ELR (cell line): ENCODE data around the gene RNU1-3.
"Not testable (repeated sequence)": the region's sequence is repeated elsewhere in the genome, so short reads cannot be mapped to it uniquely, and the experiment has no call there.

ENCODE experiments used
- DNase-seq: peaks from one replicate; pipeline ENCODE4 v3.0.0-alpha.2; 2015; ENCODE audit warnings: low read depth

The RNU1-3 gene

GRCh38 chr1:16666502-16667413, at the start of gene RNU1-3:
Gene RNU1-3, minus strand, starts transcription at chr1:16666948.
- not testable (repeated sequence) for DNase-seq

- not testable (repeated sequence) for DNase-seq
These were observed 46.7 kb upstream of the RNU1-3 start for GRCh38 chr1:16713480-16713879.

- DNase-seq = not testable (repeated sequence)
These were observed 46.2 kb upstream of the RNU1-3 start for GRCh38 chr1:16712984-16713383.

- not testable (repeated sequence) for DNase-seq
These were observed 45.8 kb upstream of the RNU1-3 start for GRCh38 chr1:16712582-16712981.

- not testable (repeated sequence) for DNase-seq
These were observed 45.4 kb upstream of the RNU1-3 start for GRCh38 chr1:16712131-16712530.

- DNase-seq = not testable (repeated sequence)
These were observed 43.9 kb upstream of the RNU1-3 start for GRCh38 chr1:16710618-16711017.

GRCh38 chr1:16709659-16710087, 42.9 kb upstream of the RNU1-3 start:
- not testable (repeated sequence) for DNase-seq

- DNase-seq = not testable (repeated sequence)
These were observed 42.0 kb upstream of the RNU1-3 start for GRCh38 chr1:16708704-16709103.

GRCh38 chr1:16707130-16708093, 40.7 kb upstream of the RNU1-3 start:
- DNase-seq = not testable (repeated sequence)

GRCh38 chr1:16706302-16706701, 39.6 kb upstream of the RNU1-3 start:
- not testable (repeated sequence) for DNase-seq

- not testable (repeated sequence) for DNase-seq
These were observed 37.9 kb upstream of the RNU1-3 start for GRCh38 chr1:16704502-16705100.

- not testable (repeated sequence) for DNase-seq
These were observed 37.3 kb upstream of the RNU1-3 start for GRCh38 chr1:16704076-16704475.

- not testable (repeated sequence) for DNase-seq
These were observed 36.9 kb upstream of the RNU1-3 start for GRCh38 chr1:16703602-16704001.

- DNase-seq = not testable (repeated sequence)
These were observed 36.4 kb upstream of the RNU1-3 start for GRCh38 chr1:16703141-16703540.

- DNase-seq = not testable (repeated sequence)
These were observed 35.5 kb upstream of the RNU1-3 start for GRCh38 chr1:16702280-16702679.

GRCh38 chr1:16701189-16701588, 34.4 kb upstream of the RNU1-3 start:
- not testable (repeated sequence) for DNase-seq

- not testable (repeated sequence) for DNase-seq
These were observed 33.6 kb upstream of the RNU1-3 start for GRCh38 chr1:16700138-16700895.

GRCh38 chr1:16699440-16699839, 32.7 kb upstream of the RNU1-3 start:
- not testable (repeated sequence) for DNase-seq

GRCh38 chr1:16697152-16697551, 30.4 kb upstream of the RNU1-3 start:
- DNase-seq = not testable (repeated sequence)

- not testable (repeated sequence) for DNase-seq
These were observed 29.9 kb upstream of the RNU1-3 start for GRCh38 chr1:16696507-16697150.
